OCI-LY3 (cell line): ENCODE data around the gene ZNF804A.

Experiments used
- EZH2phosphoT487 ChIP-seq: fragments of 200-600 bp; shearing (Covaris generic); IDR thresholded peaks from 2 replicates; pipeline ENCODE4 v1.6.1; 2018; ENCODE audit warnings: antibody characterized with exemption, mixed run types, low read depth
- TF ChIP-seq, protein P1 (sequence below): fragments of 200-600, 300-600 bp; sonication (generic); IDR thresholded peaks from 2 replicates; pipeline ENCODE4 v1.5.1; 2014; ENCODE audit warnings: antibody characterized with exemption, low read length, low read depth

- TF ChIP-seq, protein P1, sequence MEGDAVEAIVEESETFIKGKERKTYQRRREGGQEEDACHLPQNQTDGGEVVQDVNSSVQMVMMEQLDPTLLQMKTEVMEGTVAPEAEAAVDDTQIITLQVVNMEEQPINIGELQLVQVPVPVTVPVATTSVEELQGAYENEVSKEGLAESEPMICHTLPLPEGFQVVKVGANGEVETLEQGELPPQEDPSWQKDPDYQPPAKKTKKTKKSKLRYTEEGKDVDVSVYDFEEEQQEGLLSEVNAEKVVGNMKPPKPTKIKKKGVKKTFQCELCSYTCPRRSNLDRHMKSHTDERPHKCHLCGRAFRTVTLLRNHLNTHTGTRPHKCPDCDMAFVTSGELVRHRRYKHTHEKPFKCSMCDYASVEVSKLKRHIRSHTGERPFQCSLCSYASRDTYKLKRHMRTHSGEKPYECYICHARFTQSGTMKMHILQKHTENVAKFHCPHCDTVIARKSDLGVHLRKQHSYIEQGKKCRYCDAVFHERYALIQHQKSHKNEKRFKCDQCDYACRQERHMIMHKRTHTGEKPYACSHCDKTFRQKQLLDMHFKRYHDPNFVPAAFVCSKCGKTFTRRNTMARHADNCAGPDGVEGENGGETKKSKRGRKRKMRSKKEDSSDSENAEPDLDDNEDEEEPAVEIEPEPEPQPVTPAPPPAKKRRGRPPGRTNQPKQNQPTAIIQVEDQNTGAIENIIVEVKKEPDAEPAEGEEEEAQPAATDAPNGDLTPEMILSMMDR, result no peak
- no peak for TF ChIP-seq EZH2phosphoT487
These were observed 748 bp upstream of the ZNF804A start for GRCh38 chr2:184597571-184597991.
